Measurements from ENCODE around the gene FERMT3. TPM values are rescaled to one million over a fixed set of nuclear protein-coding genes. Genes with fewer than 3 reads are reported as not detected.

The FERMT3 gene
- 1.0 and 1.2 TPM in 2 replicates for total RNA-seq

DNA sequence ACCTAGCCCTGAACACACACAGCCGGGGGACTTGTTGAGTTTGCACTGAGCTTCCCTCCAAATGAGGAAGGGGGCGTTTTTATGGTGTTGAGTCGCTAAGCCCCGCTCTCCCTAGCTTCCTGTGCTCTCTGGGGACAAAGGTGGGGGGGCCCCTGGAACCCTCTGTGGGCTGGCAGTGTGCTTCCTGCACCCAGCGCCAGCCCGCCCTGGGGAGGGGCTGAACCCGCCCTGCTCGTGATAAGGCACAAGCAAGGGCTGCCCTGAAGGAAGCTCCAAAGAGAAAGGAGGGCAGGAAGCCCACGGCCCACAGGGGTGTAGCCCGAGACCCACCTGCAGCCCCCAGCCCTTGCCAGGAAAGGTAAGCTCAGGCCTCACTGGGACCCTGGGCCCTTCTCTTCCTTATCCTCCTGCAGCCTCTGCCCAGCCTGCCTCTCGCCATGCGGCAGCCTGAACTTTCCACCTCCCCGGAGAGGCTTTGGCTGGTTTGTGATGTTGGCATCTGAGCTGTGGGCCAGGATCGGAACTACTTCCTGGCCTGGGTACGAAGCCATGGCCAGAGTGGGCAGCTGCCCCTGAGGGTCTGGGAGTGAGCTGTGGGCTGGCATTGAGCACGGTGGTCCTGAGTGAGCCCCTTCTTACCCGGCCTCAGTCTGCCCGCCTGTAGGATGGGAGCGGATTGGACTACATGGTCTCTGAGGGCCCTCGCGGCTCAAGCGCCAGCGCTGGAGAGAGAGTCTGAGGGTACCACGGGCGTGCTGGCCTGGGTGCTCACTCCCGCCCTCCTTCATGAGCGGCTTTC is at the start of gene FERMT3:
TSS of gene FERMT3 (plus strand) at position 265 of the 799 bp plus-strand sequence. CDS start 644 bp downstream, outside the sequence.

DNA sequence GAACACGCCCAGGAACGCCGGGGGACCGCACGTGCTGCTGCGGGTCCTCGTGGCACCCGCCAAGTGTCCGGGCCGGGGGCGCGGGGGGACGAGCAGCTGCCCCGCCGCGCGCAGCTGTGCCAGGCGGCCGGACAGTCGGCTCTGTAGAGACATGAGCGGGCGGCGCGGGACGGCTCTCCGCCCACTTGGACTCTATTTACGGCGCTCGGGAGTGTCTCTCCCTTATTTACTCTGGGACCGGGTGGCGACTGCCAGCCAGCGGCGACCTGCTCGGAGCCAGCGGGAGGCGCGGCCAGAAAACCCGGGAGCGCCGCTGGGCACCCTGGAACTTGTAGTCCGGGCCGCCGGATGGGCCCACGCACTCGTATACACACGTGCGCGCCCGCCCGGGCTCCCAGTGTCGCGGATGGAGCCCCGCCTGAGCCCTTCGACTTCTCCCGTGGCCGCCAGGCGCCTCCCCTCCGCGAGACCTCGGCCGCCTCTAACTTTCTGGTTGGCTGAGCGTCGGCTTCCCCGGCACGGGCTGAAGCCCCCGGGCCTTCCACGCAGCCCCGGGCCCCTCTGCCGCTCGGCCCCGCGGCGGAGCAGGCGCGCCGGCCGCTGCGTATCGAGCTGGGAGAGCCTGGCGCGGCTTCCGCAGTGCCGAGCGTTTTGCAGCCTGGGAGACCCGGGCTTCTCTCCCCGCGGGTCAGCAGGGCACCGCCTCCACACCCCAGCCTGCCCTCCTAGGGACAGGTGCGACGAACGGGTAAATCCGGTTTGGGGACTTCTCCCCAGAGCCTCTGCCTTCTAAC is 40.5 kb upstream of the FERMT3 start, which contains the start of gene MACROD1:
TSS of gene MACROD1 (minus strand) at position 272 of the 794 bp plus-strand sequence. CDS start at position 153, 119 bp downstream.

DNA sequence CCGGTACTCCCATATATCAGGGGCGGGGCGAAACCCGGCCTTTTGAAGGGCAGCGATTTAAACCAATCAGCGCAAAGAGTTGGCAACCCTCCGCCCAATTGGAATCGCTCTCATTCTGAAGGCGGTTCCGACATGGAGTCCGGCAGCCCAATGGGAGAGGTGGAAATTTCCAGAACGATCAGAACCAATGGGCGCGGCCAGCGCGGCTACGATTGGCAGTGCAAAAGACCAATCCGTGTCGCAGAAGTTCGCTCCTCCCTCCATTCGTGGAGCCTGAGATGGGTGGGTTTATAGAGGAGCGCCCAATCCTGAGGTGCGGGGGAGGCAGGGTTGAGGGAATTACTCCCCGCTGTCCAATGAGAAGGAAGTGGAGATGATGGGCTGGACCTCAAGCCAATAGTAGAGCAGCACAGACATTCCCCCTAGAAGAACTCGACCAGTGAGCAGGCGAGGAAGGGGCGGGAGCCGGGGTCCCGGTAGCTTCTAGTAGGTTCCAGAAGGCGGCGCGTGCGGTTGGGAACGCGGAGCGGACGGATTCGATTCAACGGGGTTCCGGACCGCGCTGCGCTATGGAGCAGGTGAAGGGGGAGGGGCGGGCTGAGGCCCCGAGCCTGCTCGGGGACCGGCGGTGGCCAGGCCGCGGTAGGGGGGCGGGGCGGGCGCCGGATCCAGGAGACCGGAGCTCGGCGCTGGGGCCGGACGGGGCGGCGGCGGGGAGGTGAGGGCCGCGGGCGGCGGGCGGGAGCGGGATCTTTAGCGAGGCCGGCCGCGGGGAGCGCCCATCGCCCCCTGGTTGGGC is 20.6 kb upstream of the FERMT3 start, which contains the start of gene STIP1:
TSS of gene STIP1 (plus strand) at position 479 of the 799 bp plus-strand sequence. CDS start at position 570, 91 bp downstream.

DNA sequence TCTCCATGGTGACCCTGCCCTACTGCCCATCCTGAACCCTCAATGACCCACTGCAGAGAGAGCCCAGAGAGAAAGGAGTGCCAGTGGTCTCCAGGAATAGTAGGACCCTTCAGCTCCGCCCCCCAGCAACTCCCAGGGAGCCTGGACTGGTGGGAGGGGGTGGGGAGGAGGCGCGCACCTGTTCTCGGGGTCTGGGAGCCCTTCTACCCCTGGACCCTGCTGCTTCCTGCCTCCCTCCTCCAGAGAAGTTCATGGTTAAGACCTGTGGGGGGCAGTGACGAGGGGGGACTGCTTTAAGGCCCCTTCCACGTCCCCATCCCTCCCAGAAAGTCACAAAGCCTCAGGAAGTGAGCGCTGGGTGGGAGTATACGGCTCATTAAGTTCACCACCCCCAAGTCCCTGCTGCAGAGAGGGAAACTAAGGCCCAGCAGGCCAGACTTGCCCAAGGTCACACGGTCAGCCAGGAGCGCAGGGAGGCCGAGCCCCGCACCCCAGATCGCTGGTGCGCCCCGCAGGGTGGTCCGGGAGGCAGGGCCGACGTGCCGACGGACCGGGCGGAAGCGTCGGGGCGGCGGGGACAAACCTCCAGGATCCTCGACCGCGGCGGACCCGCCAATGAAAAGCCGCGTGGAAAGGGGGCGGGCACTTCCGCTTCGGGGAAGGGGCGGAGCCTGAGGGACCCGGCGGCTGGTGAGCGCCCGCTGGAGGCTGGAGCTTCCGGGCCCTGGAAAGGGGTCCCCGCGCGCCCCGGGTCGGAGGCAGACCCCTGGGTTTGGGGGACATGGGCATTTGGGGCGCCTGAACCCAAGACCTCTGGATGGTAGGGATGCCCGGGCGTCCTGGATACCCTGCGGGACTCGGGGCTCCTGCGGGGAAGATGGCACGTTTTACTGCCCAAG is 19.3 kb downstream of the FERMT3 start, which contains the start of the genes NUDT22 and TRPT1:
TSS of gene NUDT22 (plus strand) at position 667 of the 899 bp plus-strand sequence. CDS start 379 bp downstream, outside the sequence.
TSS of gene TRPT1 (minus strand) at position 579 of the 899 bp plus-strand sequence. CDS start at position 253, 326 bp downstream.

DNA sequence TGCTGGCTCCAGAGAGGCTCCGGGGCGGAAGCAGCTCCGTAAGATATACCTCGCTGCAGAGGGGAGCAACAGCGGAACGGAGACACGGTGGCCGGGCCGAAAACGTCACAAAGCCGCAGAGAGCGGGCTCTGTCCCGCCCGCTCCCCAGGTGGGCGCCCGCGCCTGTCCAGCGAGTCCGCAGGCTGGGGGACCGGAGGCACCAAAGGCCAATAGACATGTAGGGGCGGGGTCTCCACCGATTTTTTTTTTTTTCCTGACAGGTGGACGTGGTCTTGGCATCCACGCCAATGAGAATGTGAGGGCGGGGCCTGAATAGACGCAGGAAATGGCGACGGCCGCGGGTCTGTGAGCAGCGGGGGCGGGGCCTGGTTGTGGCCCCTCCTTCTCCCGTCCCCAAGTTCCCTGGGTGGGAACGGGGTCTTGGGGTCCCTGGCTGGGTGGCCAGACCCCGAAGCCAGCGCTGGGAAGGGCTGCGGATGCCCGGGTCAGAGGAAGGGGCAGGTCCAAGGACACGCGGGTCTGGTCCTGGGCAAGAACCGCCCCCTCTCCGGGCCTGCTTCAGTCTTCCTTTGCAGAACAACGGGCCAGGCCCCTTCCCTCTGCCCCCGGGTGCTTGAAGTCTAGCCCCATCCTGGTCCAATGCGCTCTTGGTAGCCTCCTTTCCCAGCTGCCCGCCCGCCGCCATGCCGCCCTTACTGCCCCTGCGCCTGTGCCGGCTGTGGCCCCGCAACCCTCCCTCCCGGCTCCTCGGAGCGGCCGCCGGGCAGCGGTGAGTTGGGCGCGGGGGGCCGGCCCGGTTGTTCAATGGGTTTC is 23.9 kb downstream of the FERMT3 start, which contains the start of gene DNAJC4:
TSS of gene DNAJC4 (plus strand) at position 378 of the 814 bp plus-strand sequence. CDS start at position 685, 307 bp downstream.

DNA sequence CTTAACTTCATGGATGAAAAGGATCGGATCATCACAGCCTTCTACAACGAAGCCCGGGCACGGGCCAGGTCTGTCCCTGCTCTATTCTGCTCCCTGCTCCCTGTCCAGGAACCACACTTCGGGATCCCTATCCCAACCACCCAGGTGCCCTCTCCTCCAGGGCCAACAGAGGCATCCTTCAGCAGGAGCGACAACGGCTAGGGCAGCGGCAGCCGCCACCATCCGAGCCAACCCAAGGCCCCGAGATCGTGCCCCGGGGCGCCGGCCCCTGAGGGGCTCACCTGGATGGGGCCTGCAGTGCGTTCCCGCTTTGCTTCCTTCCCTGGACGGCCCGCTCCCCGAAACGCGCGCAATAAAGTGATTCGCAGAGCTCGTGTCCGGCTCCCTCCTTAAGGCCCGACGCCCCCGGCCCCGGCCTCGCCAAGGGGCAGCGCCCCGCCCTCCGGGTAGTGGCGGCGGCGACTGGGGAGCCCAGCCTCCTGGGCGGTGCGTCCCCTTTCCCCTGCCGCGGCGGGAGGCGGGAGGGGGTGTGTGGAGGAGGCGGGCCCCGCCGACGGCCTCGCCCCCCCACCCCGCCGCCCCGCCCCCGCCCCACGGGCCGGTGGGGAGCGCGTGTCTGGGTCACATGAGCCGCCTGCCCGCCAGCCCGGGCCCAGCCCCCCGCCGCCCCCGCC is 27.5 kb downstream of the FERMT3 start, which contains the start of gene VEGFB:
TSS of gene VEGFB (plus strand) at position 672 of the 674 bp plus-strand sequence. CDS start 250 bp downstream, outside the sequence.

DNA sequence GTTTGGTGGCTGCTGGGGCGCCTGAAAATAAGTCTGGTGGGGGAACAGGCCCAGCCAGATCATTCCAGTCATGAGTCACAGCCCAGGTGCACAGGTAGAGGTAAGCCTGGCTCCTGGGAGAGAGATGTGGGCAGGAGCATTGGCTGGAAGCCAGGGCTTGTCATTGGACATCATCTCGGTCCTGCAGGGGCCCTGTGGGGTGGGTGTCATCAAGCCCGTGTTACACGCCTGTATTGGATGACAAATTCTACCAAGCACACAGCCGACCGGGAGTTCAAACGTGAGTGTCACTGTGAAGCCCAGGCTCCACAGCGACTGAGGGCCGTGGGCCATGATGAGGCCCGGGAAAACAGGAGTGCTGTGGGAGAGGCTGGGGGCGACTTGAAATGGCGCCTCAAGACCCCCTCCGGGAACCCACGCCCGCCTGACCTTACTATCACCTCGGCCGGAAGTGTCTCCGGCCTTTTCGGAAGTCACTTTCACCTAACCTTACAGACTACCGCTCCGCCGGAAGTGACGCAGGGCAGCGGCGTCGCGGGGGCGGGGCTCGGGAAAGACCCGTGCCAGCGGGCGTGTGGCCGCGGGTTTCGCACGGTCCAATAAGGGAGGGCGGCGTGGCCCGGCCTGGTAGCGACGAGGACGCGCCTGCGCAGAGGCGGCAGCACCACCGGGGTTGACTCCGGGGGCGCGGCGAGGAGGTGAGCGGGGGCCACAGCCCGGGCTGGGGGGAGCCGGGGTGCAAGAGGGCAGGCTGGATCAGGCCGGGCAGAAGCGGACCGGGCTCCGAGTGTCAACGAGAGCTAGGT is 34.1 kb downstream of the FERMT3 start, which contains the start of gene FKBP2:
TSS of gene FKBP2 (plus strand) at position 661 of the 806 bp plus-strand sequence. CDS start 1,293 bp downstream, outside the sequence.

DNA sequence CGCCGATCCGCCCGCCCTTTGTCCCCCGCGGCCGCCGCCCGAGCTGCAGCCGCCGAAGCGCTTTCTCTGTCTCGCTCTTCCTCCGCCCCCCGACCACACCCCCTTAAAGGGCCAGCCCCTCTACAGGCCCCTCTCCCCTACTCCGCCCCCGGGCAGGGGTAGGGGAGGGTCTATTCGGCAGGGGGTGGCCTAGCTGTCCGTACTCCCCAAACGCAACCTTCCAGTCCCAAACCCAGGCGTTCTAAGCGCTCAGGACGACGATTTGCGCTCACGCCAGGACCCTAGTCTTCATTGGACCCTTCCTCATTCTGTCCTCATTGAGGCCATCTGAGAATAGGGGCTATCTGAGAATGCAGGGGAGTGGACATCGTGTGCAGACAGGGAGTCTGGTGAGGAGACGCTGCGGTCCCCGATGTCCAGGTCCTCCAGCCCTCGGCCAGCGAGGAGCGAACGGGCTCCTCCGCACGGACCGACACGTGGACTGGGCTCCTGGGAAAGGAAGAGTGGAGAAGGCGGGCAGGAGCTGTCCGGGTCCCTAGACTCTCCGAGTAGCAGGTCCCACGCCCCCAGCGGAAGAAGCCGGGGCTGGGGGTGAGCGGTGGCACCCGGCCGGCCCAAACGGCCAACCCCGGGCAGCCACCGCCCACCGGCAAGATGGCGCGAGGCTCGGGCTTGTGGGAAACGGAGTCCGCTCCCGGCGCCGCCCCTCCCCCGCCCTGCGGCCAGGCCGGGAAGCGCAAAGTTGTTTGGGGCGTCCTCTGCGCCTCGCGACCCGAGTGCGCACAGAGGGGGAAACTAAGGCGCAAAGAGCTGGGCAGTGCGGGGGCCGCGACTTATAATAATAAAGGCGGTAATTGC is 40.6 kb downstream of the FERMT3 start, which contains the start of gene PPP1R14B:
TSS of gene PPP1R14B (minus strand) at position 73 of the 858 bp plus-strand sequence. CDS start 270 bp downstream, outside the sequence.

DNA sequence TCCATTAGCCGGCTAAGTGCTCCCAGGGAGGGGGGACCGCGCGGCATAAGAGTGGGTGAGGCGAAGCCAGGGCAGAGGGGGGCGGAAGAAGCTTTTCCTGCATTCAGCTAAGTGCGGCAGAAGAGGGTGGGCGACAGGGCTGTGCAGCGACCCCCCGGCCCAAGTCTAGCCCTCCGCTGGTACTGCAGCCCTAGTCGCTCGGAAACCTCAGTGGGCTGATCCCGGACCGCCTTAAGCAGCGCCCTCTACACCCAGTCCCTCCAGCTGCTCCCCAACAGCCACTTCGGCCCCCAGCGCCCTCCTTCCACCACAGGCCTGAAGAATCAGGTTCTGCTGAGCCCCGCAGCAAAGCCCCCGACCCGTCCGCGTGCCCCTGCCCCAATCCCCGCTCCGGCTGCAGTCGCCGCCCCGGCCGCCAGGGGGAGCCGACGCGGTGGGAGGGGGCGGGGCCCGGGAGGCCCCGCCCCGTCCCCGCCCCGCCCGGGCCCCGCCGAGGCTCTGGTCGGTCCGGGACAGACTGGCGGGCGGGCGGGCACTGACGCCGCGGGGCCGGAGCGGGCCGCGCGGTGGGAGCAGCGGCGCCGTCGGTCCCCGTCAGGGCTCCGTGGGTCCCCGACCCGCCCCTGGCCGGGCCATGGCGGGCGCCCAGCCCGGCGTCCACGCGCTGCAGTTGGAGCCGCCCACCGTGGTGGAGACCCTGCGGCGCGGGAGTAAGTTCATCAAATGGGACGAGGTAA is 44.7 kb downstream of the FERMT3 start, which contains the start of gene PLCB3:
TSS of gene PLCB3 (plus strand) at position 515 of the 737 bp plus-strand sequence. CDS start at position 635, 120 bp downstream.

Other genes with a start within 250 kb of the FERMT3 start
- gene COX8A, start 232.1 kb upstream of the FERMT3 start, total RNA-seq: 163 and 177 TPM in 2 replicates
- 32.6 and 36.7 TPM in 2 replicates for gene OTUB1, start 220.3 kb upstream of the FERMT3 start, total RNA-seq
- under 0.01 and 0.11 TPM in 2 replicates for gene FLRT1, start 170.8 kb upstream of the FERMT3 start, total RNA-seq
- 12.3 and 13.9 TPM in 2 replicates for gene MACROD1, start 40.6 kb upstream of the FERMT3 start, total RNA-seq
- gene STIP1, start 20.6 kb upstream of the FERMT3 start, total RNA-seq: 84.9 and 87.6 TPM in 2 replicates
- gene TRPT1, start 19.5 kb downstream of the FERMT3 start, total RNA-seq: 20.8 and 29.8 TPM in 2 replicates
- 35.0 and 35.9 TPM in 2 replicates for gene NUDT22, start 19.6 kb downstream of the FERMT3 start, total RNA-seq
- gene DNAJC4, start 23.8 kb downstream of the FERMT3 start, total RNA-seq: 9.1 and 11.8 TPM in 2 replicates
- 17.3 and 25.5 TPM in 2 replicates for gene VEGFB, start 27.9 kb downstream of the FERMT3 start, total RNA-seq
- 32.5 and 35.7 TPM in 2 replicates for gene FKBP2, start 34.4 kb downstream of the FERMT3 start, total RNA-seq
- 104 and 126 TPM in 2 replicates for gene PPP1R14B, start 40.2 kb downstream of the FERMT3 start, total RNA-seq
- gene PLCB3, start 44.8 kb downstream of the FERMT3 start, total RNA-seq: 19.5 and 20.3 TPM in 2 replicates
- 61.0 and 65.3 TPM in 2 replicates for gene BAD, start 77.9 kb downstream of the FERMT3 start, total RNA-seq
- 10.6 and 11.1 TPM in 2 replicates for gene GPR137, start 79.1 kb downstream of the FERMT3 start, total RNA-seq
- 0.11 TPM in 1 of 2 replicates, not detected in the other for gene KCNK4, start 84.6 kb downstream of the FERMT3 start, total RNA-seq
- gene CATSPERZ, start 93.6 kb downstream of the FERMT3 start, total RNA-seq: 0.13 TPM in 1 of 2 replicates, not detected in the other
- 17.6 and 18.7 TPM in 2 replicates for gene ESRRA, start 98.8 kb downstream of the FERMT3 start, total RNA-seq
- 109 and 165 TPM in 2 replicates for gene TRMT112, start 110.8 kb downstream of the FERMT3 start, total RNA-seq
- 218 and 224 TPM in 2 replicates for gene PRDX5, start 111.4 kb downstream of the FERMT3 start, total RNA-seq
- gene CCDC88B, start 133.5 kb downstream of the FERMT3 start, total RNA-seq: 0.26 and 0.86 TPM in 2 replicates
- gene RPS6KA4, start 152.4 kb downstream of the FERMT3 start, total RNA-seq: 26.3 and 38.2 TPM in 2 replicates

Measured in articular chondrocyte of knee joint (primary cell).